GM18868 (cell line): ENCODE results near the gene ENPP7.

Source experiments
- ATAC-seq: cut with Tn5 transposase; IDR thresholded peaks from one replicate; pipeline ENCODE4 v1.9.1; 2021; ENCODE audit warnings: mild to moderate bottlenecking, moderate library complexity; ENCODE audit not compliant: unreplicated experiment

Gene ENPP7

DNA sequence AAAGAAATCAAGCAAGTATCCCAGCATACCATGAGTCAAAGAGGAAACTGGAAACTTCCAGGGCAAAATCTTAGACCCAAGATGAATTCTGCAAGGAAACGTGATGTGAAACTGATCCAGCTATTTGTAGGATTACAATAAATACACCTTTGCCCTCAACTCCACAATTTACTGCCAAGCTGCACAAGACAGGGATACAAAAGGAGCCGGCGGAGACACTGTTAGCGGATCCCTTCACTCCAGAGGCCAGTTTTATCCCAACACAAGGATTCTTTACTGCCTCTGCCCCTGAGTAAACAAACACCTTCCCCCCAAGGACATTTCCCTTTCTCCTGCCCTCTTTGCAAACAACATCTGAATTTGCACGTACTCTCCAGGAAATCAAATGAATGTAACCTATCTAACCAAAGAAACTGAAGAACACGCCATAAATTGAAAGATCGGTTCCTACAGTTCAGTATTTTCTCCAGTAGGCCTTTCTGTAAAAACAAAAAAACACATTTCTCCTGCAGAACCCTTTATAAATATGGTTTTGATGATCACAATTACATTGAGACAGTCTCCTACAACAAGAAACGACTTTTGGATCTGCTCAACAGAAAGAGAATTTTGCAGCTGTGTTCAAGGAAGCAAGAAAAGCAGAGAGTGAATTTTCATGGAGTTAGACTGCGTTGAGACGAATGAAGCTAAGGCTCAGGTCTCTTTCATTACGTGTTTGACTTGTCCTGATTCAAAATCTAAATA lies 45.8 kb downstream of the ENPP7 start:
- ATAC-seq = no peak

DNA sequence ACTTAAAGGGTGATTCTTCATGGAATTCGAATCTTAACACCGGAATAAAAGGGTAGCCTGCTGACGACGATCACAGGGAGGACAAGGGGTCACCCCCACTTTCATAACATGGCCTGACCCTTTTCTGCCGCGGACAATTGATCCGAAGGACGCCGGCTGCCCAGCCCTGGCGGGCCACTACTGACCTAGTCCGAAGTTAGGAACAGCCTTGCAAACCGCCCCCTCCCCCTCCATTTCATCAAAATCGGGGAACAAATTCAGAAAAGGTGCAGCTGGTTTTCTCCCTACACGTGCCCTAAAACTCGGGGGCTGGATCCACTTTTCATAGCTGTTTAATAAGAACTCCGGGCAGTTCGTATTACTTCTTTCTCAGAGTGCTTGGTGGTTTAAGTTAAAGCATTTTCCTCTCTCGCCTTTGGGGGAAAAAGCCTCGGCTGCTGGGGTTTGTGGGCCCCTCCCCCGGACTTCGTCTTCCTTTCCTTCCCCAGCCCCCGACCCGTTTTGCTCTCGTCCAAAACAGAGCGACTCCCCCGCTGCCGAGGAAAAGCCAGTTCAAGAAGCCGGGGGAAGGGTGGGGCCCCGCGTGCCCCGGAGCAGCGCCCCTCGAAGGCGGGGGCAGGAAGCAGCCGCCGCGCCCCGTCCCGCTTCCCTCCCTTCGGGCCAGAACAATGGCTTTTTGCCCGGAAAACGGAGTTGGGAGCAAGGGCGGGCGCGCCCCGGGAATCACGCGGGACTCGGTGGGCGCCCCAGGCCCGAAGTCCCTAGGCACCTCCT lies 46.6 kb downstream of the ENPP7 start:
- ATAC-seq = peak; percentile 10

DNA sequence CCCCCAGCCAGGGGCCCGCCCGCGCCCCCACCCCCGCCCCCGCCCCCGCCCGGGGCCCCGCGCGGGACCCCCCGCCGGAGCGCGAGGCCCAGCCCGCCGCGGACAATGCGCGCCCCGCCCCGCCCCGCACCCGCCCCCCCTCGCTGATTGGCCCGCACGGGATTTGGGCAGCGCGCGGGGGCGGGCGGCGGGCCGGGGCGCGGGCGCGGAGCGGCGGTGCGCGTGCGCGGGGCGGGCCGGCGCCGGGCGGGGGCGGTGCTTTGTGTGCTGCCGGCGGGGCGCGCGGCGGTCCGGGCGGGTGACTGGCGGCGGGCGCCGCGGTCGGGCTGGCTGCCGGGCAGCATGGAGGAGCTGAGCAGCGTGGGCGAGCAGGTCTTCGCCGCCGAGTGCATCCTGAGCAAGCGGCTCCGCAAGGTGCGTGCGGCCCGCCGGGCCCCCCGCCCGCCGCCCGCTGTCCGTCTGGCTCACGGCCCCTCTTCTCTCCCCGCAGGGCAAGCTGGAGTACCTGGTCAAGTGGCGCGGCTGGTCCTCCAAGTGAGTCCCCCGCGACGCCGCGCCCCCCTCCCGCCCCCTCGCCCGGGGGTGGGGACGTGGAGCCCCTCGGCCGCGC lies 47.3 kb downstream of the ENPP7 start, which contains the start of gene CBX2:
Gene CBX2 (plus strand): TSS at position 255 of the 610 bp plus-strand sequence. CDS start 88 bp downstream, at position 343.
- peak; percentile 59 for ATAC-seq

DNA sequence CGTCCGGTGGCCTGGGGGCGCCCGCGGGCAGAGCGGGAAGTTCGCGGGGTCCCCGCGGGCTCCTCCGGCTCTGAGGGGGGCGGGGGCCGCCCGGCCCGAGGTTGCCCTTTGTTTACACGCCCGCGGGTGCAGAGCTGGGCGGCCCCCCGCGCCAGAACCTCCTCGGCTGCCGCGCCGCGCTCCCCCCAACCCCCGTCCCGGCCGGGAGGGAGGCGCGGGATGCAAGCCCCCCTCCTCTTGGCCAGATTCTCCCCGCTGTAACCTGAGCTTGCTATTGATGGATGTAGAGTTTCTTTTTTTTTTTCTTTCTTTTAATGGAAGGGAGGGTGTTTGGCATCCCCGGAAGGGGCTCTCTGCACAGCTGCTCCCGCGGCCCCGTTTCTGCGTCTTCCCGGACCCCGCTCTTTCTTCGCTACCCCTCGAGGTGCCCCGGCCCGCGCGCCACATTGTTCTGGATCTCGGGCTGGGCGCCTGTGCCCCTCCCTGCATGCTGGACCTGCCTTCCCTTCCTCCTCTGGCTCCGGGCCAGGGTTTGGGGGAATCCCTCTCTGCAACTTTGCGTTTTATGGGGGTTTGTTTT lies 47.9 kb downstream of the ENPP7 start:
- peak; percentile 12 for ATAC-seq

DNA sequence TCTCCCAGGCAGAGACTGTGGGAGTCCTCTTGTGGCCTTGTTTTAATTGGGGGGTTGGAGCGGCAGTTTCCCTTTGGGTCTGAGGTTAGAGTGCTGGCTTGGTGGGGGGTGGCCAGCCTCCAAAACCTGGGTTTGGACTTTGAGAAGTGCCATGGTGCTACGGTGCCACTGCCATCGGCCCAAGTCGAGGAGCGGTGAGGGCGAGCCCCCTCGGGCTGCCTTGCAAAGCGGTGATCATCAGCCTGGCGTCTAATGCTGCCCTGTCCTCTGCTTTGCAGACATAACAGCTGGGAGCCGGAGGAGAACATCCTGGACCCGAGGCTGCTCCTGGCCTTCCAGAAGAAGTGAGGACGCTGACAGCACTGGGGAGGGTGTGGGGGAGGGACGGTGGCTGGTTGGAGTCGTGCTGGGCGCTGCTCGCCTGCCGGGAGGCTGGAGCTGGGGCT lies 48.4 kb downstream of the ENPP7 start:
- ATAC-seq = no peak

DNA sequence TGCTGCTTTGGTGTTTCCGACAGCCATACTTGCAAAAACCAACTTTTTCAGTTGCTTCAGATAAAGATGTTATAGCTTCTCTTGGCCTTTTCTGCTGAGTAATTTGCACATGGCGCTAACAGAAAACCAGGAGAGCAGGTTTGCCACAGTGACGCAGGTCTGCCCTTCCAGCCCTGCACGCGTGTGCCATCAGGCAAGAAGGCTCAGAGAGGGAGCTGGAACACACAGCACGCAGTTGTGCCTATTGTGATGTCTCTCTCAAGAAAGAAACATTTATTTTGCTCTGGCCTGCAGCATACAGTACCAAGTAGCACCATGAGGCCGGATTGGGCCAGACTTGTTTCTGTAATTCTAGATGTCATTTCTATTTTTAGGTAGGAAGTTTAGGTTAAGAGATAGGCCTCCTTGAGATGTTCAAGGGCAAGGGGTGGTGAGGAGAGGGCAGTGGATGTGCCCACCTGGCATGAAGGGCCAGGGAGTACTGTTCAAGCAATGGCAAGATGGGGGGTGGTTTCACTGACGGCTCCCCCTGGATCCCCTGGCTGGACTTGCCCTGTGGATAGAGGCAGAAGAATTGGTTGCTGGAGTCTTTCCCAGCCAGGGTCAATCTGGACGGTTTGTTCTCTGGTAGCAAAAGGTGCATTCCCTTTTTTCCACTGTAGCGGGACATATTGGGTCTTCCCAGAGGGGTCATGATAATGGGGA lies 49.1 kb downstream of the ENPP7 start:
- no peak for ATAC-seq

DNA sequence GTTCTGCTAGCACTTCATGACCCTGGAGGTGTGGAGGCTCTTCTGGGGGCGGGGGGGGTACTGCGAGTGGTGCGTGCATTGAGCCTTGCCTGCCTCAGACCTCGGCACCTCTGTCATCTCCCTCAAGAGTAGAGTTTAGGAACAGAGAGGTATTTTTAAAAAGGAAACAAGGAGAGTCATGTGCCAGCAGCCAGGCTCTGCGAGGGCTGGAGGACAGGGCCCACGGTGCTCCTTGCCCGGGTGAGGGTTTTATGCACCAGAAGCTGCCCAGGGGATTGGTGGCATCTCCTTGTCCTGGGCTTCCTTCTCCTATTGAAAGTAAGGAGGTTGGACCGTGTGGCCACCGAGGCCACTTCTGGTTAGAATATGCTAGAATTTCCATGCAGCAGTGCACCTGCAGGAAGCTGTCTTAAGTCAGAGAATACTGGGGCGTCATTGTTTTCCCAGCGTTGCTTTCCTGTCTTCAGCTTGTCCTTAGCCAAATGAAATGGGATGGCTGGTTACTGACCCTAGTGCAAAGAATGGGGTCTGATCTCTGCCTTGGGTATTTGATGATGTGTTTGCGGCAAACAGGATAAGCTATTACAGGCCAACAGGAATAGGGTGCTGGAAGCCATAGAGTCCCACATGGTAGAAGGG lies 50.4 kb downstream of the ENPP7 start:
- ATAC-seq = no peak

DNA sequence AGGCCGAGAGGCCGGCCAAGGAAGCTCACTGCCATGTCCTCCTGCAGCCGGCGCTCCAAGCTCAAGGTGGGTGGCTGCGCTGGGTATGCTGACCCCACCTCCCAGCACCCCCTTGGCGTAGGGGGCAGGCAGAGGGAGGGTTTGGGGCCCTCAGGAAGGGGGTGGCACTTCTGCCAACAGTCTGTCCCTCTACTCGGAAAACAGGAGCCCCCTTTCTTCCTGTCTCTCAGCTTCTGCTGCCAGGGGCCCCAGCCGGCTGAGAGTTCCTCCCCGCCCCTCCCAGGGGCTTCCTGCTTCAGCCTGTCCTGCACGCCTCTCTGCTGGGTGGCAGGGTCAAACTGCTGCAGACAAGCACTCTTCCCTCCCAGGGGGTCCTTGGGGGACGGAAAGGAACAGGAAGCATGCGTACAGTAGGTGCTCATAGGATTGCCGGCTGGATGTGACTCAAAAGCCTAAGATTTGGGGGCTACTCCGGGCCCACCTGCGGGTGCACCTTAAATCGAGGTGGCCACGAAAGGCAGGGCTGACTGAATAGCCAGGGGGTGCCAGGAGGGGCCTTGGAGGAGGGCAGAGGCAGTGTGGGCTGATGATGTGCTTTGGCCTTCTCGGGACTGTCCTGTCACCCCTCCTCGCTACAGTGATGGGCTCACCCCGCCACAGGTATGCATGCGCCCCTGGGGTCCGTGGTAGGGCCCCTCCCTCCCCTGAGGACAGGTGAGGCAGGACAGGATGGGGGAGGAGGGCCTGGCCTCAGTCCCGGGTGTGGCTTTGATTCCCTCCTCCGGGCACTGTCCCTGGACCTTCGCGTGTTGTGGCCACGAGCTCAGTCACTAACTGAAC lies 51.2 kb downstream of the ENPP7 start:
- ATAC-seq = no peak

DNA sequence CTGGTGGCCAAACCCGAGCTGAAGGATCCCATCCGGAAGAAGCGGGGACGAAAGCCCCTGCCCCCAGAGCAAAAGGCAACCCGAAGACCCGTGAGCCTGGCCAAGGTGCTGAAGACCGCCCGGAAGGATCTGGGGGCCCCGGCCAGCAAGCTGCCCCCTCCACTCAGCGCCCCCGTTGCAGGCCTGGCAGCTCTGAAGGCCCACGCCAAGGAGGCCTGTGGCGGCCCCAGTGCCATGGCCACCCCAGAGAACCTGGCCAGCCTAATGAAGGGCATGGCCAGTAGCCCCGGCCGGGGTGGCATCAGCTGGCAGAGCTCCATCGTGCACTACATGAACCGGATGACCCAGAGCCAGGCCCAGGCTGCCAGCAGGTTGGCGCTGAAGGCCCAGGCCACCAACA lies 53.1 kb downstream of the ENPP7 start:
- no peak for ATAC-seq

DNA sequence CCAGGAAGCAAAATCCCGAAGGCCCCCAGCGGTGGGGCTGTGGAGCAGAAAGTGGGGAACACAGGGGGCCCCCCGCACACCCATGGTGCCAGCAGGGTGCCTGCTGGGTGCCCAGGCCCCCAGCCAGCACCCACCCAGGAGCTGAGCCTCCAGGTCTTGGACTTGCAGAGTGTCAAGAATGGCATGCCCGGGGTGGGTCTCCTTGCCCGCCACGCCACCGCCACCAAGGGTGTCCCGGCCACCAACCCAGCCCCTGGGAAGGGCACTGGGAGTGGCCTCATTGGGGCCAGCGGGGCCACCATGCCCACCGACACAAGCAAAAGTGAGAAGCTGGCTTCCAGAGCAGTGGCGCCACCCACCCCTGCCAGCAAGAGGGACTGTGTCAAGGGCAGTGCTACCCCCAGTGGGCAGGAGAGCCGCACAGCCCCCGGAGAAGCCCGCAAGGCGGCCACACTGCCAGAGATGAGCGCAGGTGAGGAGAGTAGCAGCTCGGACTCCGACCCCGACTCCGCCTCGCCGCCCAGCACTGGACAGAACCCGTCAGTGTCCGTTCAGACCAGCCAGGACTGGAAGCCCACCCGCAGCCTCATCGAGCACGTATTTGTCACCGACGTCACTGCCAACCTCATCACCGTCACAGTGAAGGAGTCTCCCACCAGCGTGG lies 53.7 kb downstream of the ENPP7 start:
- ATAC-seq = no peak

DNA sequence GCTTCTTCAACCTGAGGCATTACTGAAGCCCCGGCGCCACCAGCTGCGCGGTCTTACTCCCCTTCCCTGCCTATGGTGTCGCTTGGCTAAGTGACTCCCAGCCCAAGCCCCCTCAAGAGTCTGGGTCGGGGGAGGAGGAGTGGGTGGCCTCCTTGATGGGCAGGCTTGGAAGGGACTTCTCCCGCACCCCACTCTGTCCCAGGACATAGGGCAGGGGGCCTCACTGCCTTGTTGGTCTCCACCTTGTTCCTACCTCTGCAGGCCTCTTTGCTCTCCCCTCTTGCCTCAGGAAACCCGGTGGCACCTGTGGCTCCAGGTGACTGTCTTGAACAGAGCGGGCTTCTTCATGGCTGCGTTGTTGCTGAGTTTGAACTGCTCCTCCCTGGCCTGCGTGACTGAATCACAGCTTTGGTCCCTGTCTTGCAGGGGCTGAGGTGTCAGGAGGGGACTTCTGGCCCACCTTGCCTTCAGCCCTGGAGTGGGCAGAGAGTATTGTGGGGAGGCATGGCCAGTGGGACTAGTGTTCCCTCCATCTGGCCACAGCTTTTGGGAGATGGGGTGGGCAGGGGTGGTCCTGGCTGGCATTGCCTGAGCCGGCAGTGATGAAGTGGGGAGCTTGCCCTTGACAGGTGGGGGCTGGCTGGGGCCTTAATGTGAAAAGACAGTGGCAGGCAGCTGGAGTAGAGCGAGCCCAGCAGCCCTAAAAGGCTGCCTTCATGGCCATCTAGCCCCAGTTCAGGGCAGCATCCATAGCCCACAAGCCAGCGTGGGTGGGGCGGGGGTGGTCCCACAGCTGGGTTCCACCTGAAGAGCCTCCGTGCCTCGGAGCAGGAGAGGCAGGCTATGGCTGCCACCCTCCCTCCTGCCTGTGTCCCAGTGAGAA lies 54.5 kb downstream of the ENPP7 start:
- ATAC-seq = no peak

DNA sequence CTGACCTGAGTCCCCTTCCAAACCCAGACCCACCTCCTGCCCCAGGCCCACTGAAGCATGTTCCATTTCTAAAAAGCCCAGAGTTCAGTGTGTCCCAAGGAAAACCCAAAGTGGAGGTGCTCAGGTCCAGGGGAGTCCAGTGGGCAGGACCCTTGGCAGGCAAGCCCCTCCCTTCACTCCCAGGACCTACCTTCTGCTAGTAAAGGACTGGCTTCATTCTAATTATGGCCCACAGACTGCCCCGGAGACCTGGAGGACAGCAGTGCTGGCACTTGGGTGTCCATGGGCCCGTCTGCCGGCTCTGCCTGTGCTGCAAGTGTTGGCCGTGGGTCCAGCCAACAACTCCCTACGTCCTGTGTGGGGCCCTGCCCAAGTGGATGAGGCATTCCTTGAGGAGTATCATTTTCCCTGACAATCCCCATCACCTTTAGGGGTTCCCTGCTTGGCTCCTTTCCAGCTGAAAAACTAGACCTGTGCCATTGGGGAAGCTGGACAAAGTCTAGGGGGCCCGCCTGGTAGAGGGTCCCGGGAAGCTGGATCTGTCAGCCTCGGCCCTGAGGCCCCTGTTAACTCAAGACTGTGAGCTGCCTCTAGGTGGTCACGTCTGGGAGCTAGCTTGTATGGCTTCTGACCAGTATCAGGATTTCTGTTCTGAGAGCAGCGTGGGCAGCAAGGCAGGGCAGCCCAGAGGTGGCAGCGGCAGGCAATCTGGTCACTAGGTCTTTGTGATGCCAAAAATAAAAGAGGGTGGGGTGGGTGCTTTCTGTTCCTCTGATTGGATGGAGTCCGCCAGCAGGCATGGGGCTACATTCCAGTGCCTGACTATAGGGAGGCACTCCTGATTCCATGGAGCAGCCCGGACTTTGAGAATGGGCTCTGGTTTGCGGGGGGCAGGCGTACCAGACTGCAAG lies 55.4 kb downstream of the ENPP7 start:
- ATAC-seq = no peak

DNA sequence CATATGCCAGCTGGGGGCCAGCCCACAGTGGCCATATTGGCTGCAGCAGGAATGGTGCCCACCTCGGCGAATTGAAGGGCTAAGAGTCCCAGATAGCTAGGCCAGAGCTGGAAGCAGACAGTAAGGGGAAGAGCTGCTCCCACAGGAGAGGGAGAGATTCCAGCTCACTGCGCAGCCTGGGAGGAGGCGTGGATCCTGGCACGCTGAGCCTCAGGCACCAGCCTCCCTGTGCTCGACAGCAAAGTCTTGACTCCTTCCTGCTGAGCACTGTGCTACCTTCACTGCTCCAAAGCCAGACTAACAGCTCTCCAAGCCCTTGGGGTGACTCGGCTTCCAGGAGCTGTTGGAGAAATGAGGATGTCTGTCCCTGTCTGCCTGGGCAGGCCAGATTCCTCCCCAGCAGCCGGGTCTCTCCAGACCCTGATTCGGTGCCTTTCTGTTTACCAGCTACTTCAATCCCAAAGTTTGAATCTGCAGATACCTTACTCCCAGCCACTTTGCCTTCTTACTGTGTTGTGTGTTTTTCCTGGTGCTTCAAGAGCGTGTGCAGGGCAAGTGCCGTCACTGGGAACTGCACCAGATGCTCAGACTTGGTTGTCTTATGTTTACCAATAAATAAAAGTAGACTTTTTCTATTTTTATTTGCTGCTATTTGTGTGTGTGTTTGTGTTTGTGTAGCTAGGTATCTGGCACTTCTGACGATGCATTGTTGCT lies 56.3 kb downstream of the ENPP7 start:
- ATAC-seq = no peak

DNA sequence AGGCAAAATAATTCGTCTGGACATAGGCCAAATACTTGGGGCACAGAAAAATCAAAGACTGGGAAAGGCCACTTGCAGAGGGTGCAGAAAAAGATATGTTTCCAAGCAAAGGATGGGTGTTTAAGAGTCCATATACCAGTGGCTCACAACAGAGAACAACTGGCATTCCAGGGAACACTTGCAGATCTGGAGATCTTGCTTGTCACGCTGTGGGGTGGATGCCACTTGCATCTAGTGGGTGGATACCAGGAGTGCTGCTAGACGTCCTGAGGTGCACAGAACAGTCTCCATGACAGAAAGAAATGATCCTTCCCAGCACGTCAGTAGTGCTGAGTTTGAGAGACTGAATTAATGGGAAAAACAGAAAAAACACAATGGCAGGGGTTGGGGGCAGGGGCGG lies 57.7 kb downstream of the ENPP7 start:
- no peak for ATAC-seq

DNA sequence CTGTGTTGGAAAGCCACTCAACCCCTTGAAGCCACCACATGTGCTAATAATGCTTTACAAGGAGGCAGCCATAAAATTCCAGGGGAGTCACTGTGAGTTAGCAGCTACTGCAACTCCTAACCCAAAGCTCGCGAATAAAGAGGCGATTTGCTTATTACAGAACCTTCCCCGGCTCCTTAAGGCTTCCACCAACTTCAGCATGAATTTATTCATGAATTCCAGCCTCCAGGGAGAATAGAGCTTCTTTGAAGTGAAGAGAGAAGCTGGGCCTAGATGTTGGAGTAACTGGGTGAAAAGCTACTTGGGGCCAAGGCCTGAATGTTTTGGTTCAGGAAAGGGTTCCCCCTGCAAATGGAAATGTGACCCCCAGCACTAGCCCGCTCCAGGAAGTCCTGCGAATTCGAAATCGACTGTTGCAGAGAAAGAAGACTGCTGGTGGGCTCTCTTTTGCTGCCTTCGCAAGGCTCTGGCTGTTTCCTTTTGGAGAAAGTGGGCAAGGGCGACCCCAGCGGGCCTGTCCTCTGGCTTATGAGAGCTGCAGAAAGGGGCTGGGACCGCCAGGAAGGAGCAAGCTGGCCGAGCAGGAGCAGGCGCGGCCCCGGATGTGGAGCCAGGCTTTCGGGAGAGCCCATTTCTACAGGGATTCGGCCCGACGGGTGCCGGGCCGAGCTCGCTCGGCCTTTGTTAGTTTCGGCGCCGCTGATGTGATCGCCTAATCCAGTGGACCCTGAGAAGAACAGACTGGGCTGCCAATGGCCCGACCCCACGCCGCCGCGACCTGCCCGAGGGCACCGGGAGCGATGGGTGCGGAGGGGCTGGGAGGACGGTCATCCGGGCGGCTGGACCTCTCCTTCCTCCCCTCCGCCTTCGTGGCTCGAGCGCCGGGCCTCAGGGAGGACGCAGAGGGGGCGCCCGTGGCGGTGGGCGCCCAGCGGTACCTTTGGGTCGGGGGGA lies 58.5 kb downstream of the ENPP7 start:
- no peak for ATAC-seq
